Measurements from ENCODE around the gene PADI2.

PADI2 gene

DNA sequence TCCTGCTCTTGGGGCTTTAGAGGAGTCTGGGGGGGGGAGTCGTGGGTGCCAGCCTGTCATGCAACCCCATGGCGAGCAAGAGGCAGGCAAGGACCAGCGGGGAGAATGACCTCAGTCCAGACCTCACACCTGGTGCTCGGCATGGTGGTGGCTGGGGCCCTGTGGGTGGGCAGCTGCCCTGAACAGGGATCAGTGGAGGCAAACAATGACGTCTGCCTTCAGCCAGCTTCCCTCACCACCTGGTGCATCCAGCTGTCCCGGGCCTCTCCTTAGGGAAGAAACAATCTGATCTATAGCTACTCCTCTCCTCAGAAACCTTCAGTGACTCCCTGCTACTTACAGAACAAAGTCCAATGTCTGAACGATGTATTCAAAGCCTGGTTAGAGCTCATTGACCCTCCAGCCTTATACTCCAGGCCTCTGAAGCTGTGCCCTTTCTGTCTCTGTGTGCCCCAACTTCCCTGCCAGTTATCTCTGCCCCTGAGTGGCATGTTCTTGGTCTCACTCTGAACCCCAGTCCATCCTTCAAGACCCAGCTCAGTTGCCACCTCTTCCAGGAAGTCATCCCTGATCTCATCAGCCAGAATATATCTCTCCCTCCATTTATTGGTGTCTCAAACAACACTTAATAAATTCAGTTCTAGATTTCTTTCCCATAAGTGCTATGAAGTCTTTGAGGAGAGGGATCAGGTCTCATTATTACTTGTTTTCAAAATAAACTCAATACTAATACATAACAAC lies 6.6 kb downstream of the PADI2 start:
- Histone ChIP-seq H3K27me3 (ENCODE audit: control insufficient read depth in 1 of 2, insufficient read depth in 2 of 2, low read length in 2 of 2) (peaks cover 14 to 21% of the 10 kb centered on the region in 2 donors), H3K36me3 (ENCODE audit: control insufficient read depth in 2 of 2, insufficient read depth in 2 of 2, low read length in 2 of 2) (no peaks in the 10 kb centered on the region), H3K27ac (ENCODE audit: low read length) (no peak overlapping the region), H3K4me3 (ENCODE audit: low read length in 2 of 2) (no peak overlapping the region), H3K9me3 (ENCODE audit: control insufficient read depth in 2 of 2, low read length in 2 of 2) (no peaks in the 10 kb centered on the region), H3K4me1 (ENCODE audit: control insufficient read depth, insufficient read depth, low read length) (peaks cover 4% of the 10 kb centered on the region), H3K9ac (ENCODE audit: low read length in 2 of 2) (no peak overlapping the region)

DNA sequence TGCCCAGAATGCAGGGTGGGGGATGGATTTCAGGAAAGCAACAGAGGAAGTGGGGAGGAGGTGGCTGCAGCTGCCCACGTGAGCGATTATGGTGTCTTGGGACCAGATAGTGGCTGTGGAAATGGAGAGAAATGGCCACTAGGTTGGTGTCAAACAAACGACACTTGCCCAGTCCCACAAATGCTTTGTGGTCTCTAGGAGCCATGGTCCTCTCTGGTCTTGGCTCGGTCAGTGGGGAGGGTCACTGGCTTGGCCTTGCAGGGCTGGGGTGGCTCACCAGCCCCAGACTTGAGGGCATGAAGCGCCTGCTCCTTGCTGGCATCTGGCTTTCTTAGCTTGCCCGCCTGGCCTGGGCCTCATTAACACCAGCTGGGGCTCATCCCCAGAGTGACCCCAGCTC lies 7.2 kb downstream of the PADI2 start:
- Histone ChIP-seq H3K4me3 (ENCODE audit: low read length in 2 of 2) (no peak overlapping the region), H3K4me1 (ENCODE audit: control insufficient read depth, insufficient read depth, low read length) (peaks cover 4% of the 10 kb centered on the region), H3K27me3 (ENCODE audit: control insufficient read depth in 1 of 2, insufficient read depth in 2 of 2, low read length in 2 of 2) (peaks cover 9 to 16% of the 10 kb centered on the region in 2 donors), H3K27ac (ENCODE audit: low read length) (no peak overlapping the region), H3K36me3 (ENCODE audit: control insufficient read depth in 2 of 2, insufficient read depth in 2 of 2, low read length in 2 of 2) (no peaks in the 10 kb centered on the region), H3K9ac (ENCODE audit: low read length in 2 of 2) (no peak overlapping the region), H3K9me3 (ENCODE audit: control insufficient read depth in 2 of 2, low read length in 2 of 2) (no peaks in the 10 kb centered on the region)

DNA sequence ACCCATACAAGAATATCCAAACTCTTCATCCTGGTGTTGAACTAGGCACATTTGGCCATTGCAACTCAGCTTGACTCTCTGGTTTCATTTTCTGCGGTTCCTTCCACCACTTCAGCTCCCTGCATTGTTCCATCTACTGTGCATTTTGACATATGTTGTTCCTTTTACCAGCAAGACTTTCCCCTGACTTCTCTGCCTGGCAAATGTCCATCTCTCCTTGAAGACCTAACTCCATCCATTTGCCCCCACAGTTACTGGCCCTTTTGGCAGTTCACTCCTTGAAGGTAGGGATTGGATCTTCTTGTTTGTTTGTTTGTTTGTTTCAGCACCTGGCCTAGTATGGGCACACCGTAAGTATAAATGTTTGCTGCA lies 8.7 kb downstream of the PADI2 start:
- H3K4me1 ChIP-seq (ENCODE audit: control insufficient read depth, insufficient read depth, low read length): peaks cover 4% of the 10 kb centered on the region
- H3K36me3 ChIP-seq (ENCODE audit: control insufficient read depth in 2 of 2, insufficient read depth in 2 of 2, low read length in 2 of 2): no peaks in the 10 kb centered on the region
- no peak overlapping the region for H3K4me3 ChIP-seq (ENCODE audit: low read length in 2 of 2)
- H3K9ac ChIP-seq (ENCODE audit: low read length in 2 of 2): no peak overlapping the region
- no peaks in the 10 kb centered on the region for H3K9me3 ChIP-seq (ENCODE audit: control insufficient read depth in 2 of 2, low read length in 2 of 2)
- peaks cover 3 to 9% of the 10 kb centered on the region in 2 donors for H3K27me3 ChIP-seq (ENCODE audit: control insufficient read depth in 1 of 2, insufficient read depth in 2 of 2, low read length in 2 of 2)
- H3K27ac ChIP-seq (ENCODE audit: low read length): no peak overlapping the region

DNA sequence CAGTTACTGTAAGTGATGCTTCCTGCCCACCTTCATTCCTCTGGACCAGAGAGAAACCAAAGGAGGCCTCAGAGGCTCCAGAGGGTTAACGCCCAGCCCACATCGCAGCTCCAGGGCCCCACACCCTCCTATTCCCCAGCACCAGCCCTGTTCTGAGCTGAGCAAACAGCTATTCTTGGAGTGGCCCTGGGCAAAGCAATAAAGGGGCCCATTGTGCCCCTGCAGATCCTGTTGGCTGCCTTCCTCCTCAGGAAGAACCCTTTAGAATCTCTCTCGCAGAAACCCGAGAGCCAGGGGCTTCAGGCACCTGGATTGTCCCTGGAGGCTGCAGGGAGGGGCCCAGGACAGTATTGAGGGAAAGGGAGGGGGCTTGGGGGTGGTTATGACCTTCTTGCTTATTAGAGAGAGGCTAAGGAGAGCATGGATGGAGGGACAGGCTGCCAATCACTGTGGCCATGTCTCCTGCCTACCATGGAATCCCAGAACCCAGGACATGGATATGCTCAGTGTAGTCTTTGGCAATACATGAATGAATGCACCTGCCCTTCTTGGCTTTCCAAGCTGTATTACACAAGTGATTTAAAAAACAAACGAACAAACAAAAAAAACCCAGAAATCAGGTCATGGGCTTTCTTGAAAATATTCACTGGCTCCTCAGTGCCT lies 9.2 kb downstream of the PADI2 start:
- Histone ChIP-seq H3K36me3 (ENCODE audit: control insufficient read depth in 2 of 2, insufficient read depth in 2 of 2, low read length in 2 of 2) (no peaks in the 10 kb centered on the region), H3K9me3 (ENCODE audit: control insufficient read depth in 2 of 2, low read length in 2 of 2) (no peaks in the 10 kb centered on the region), H3K9ac (ENCODE audit: low read length in 2 of 2) (no peak overlapping the region), H3K27ac (ENCODE audit: low read length) (no peak overlapping the region), H3K27me3 (ENCODE audit: control insufficient read depth in 1 of 2, insufficient read depth in 2 of 2, low read length in 2 of 2) (peaks cover 3 to 5% of the 10 kb centered on the region in 2 donors), H3K4me3 (ENCODE audit: low read length in 2 of 2) (no peak overlapping the region), H3K4me1 (ENCODE audit: control insufficient read depth, insufficient read depth, low read length) (peaks cover 4% of the 10 kb centered on the region)

DNA sequence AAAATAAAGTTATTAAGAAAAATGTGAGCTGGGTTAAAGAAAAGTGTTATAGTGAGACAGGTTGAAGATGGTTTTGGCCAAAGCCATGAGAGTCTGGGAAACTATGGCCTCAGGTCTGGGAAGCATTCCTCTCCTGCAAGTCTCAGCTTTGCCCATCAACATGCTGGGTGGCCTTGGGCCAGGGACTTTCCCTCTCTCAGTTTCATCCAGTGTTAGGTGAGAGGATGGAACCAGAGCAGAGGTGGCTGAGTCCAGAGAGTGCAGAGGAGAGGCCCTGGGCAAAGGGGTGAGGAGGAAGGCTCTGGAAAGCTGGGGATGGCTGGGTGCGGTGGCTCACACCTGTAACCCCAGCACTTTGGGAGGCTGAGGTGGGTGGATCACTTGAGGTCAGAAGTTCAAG lies 10.5 kb downstream of the PADI2 start:
- Histone ChIP-seq H3K4me3 (ENCODE audit: low read length in 2 of 2) (no peak overlapping the region), H3K9ac (ENCODE audit: low read length in 2 of 2) (no peak overlapping the region), H3K27ac (ENCODE audit: low read length) (no peak overlapping the region), H3K9me3 (ENCODE audit: control insufficient read depth in 2 of 2, low read length in 2 of 2) (no peaks in the 10 kb centered on the region), H3K27me3 (ENCODE audit: control insufficient read depth in 1 of 2, insufficient read depth in 2 of 2, low read length in 2 of 2) (peaks cover 3 to 4% of the 10 kb centered on the region in 2 donors), H3K4me1 (ENCODE audit: control insufficient read depth, insufficient read depth, low read length) (no peaks in the 10 kb centered on the region), H3K36me3 (ENCODE audit: control insufficient read depth in 2 of 2, insufficient read depth in 2 of 2, low read length in 2 of 2) (no peaks in the 10 kb centered on the region)

DNA sequence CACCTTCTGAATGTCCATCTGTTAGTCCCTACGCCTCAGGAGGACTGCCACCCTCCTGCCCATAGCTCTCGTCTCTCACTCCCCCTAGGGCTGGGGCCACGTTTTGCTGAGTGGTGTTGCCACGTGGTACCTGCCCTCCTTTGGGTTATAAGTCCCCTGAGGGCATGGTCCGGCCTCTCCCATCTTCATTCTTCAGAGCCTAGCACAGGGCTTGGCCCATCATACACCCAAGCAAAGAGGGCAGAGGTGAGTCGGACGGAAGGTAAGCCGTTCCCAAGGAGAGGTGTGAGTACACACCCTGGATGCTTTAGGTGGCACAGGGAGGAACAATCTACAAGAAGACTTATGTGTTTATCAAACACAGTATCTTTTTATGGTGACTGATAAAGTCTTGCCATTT lies 10.9 kb downstream of the PADI2 start:
- H3K27ac ChIP-seq (ENCODE audit: low read length): no peak overlapping the region
- no peaks in the 10 kb centered on the region for H3K9me3 ChIP-seq (ENCODE audit: control insufficient read depth in 2 of 2, low read length in 2 of 2)
- H3K36me3 ChIP-seq (ENCODE audit: control insufficient read depth in 2 of 2, insufficient read depth in 2 of 2, low read length in 2 of 2): no peaks in the 10 kb centered on the region
- no peaks in the 10 kb centered on the region for H3K4me1 ChIP-seq (ENCODE audit: control insufficient read depth, insufficient read depth, low read length)
- H3K27me3 ChIP-seq (ENCODE audit: control insufficient read depth in 1 of 2, insufficient read depth in 2 of 2, low read length in 2 of 2): peaks cover 3 to 4% of the 10 kb centered on the region in 2 donors
- H3K9ac ChIP-seq (ENCODE audit: low read length in 2 of 2): no peak overlapping the region
- H3K4me3 ChIP-seq (ENCODE audit: low read length in 2 of 2): no peak overlapping the region

DNA sequence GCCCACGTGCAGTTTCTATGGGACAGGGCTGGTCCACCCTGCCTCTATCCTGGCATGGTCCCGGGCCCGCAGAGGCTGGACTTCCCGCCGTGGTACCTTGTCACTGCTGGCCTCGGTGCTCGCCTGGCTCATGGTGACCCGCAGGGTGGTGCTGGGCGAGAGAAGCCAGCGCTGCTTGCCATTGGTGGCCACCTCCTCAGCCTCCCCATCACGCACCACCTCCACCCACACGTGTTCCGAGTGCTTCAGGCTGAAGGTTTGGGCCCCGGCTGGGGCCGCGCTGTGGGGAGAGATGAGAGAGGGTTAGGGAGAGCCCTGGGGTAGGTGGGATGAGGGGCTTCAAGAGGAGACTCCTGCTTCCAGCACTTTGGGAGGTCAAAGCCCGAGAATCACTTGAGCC lies 14.5 kb downstream of the PADI2 start:
- Histone ChIP-seq H3K27ac (ENCODE audit: low read length) (no peak overlapping the region), H3K9ac (ENCODE audit: low read length in 2 of 2) (no peak overlapping the region), H3K36me3 (ENCODE audit: control insufficient read depth in 2 of 2, insufficient read depth in 2 of 2, low read length in 2 of 2) (no peaks in the 10 kb centered on the region), H3K27me3 (ENCODE audit: control insufficient read depth in 1 of 2, insufficient read depth in 2 of 2, low read length in 2 of 2) (peaks cover 0 to 4% of the 10 kb centered on the region in 2 donors), H3K4me1 (ENCODE audit: control insufficient read depth, insufficient read depth, low read length) (no peaks in the 10 kb centered on the region), H3K4me3 (ENCODE audit: low read length in 2 of 2) (no peak overlapping the region), H3K9me3 (ENCODE audit: control insufficient read depth in 2 of 2, low read length in 2 of 2) (no peaks in the 10 kb centered on the region)

DNA sequence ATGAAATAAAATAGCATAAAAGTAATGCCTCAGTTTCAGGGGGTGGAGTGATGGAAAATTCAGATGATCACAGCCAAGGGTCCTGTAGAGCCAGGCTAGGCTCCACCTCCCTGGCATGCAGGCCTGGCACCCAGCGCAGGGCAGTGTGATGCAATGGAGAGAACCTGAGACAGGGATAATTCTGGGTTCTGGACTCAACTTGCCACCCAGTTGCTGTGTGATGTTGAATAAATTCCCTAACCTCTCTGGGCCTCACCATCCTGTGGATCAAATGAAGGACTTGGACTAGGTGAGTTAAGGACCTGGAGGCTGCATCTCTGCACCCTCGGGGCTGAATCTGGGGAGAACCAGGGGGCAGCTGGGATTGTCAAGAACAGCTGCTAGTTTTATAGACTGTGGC lies 17.0 kb downstream of the PADI2 start:
- no peak overlapping the region for H3K4me3 ChIP-seq (ENCODE audit: low read length in 2 of 2)
- peaks cover 0 to 2% of the 10 kb centered on the region in 2 donors for H3K27me3 ChIP-seq (ENCODE audit: control insufficient read depth in 1 of 2, insufficient read depth in 2 of 2, low read length in 2 of 2)
- H3K9ac ChIP-seq (ENCODE audit: low read length in 2 of 2): no peak overlapping the region
- H3K27ac ChIP-seq (ENCODE audit: low read length): no peak overlapping the region
- H3K9me3 ChIP-seq (ENCODE audit: control insufficient read depth in 2 of 2, low read length in 2 of 2): no peaks in the 10 kb centered on the region
- no peaks in the 10 kb centered on the region for H3K36me3 ChIP-seq (ENCODE audit: control insufficient read depth in 2 of 2, insufficient read depth in 2 of 2, low read length in 2 of 2)
- no peaks in the 10 kb centered on the region for H3K4me1 ChIP-seq (ENCODE audit: control insufficient read depth, insufficient read depth, low read length)

DNA sequence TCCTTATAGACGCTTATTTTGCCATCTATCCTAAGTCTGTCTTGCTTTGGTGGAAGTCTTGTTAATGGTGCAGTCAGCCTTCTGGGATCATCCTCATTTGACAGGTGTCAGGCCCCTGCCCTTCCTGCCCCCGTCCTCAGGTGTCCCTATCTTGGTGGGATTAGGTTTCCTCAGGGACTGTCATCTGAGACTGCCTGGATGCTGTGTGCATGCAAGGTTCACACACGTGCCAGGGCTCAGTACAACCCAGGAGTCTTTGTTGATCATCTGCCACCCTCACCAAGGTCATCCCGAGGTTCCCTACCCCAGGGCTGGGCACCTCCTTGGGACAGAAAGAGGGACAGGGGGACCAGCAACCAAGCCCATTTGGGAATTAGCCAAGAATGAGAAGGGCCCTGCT lies 18.0 kb downstream of the PADI2 start:
- Histone ChIP-seq H3K27me3 (ENCODE audit: control insufficient read depth in 1 of 2, insufficient read depth in 2 of 2, low read length in 2 of 2) (no peaks in the 10 kb centered on the region), H3K9ac (ENCODE audit: low read length in 2 of 2) (no peak overlapping the region), H3K4me3 (ENCODE audit: low read length in 2 of 2) (no peak overlapping the region), H3K36me3 (ENCODE audit: control insufficient read depth in 2 of 2, insufficient read depth in 2 of 2, low read length in 2 of 2) (no peaks in the 10 kb centered on the region), H3K9me3 (ENCODE audit: control insufficient read depth in 2 of 2, low read length in 2 of 2) (no peaks in the 10 kb centered on the region), H3K27ac (ENCODE audit: low read length) (no peak overlapping the region), H3K4me1 (ENCODE audit: control insufficient read depth, insufficient read depth, low read length) (peaks cover 2% of the 10 kb centered on the region)

DNA sequence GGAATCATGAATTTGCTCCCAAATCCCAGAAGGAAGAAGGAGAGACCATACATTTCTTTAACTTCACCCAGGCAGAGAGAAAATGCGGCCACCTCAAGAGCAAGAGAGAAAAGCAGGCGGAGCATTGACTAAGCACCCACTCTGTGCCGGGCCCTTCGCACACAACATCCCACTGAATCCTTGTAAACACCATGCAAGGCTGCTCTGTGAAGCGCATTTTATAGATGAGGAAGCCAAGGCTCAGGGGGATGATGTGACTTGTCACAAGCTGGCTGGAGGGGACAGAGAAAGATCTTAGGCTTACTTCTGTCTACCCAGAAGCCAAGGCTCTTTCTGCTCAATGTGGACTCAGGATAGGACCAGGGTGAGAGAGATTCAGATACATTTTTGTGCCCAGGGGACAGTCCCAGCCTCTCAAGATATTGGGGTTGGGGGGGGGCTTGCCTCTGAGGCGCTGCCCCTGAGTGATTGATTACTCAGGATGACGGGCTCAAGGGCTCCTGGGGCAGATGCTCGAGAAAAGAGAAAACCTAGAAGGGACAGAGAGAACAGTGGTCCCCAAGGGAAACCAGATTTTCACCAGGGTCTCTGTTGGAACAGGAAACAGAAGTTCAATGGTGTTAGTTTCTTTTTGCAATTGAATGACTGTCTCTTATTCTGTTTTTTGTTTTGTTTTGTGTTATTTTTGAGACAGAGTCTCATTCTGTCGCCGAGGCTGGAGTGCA lies 19.5 kb downstream of the PADI2 start:
- Histone ChIP-seq H3K27ac (ENCODE audit: low read length) (no peak overlapping the region), H3K36me3 (ENCODE audit: control insufficient read depth in 2 of 2, insufficient read depth in 2 of 2, low read length in 2 of 2) (no peaks in the 10 kb centered on the region), H3K9me3 (ENCODE audit: control insufficient read depth in 2 of 2, low read length in 2 of 2) (no peaks in the 10 kb centered on the region), H3K9ac (ENCODE audit: low read length in 2 of 2) (no peak overlapping the region), H3K27me3 (ENCODE audit: control insufficient read depth in 1 of 2, insufficient read depth in 2 of 2, low read length in 2 of 2) (no peaks in the 10 kb centered on the region), H3K4me1 (ENCODE audit: control insufficient read depth, insufficient read depth, low read length) (peaks cover 10% of the 10 kb centered on the region), H3K4me3 (ENCODE audit: low read length in 2 of 2) (no peak overlapping the region)
